Measurements from ENCODE around the gene SLC8A1. TPM values are rescaled to one million over a fixed set of nuclear protein-coding genes. Genes with fewer than 3 reads are reported as not detected.

SLC8A1 gene
- total RNA-seq, 2 experiments from 2014 or later: 0.23 TPM

GRCh38 chr2:40285391-40285790 lies 166.5 kb downstream of the SLC8A1 start:
- POLR2A ChIA-PET: no interaction called here
- CTCF ChIA-PET: no interaction called here

GRCh38 chr2:40284797-40285196 lies 167.1 kb downstream of the SLC8A1 start:
- POLR2A ChIA-PET: no interaction called here
- CTCF ChIA-PET: no interaction called here

- CTCF ChIA-PET: no interaction called here
- POLR2A ChIA-PET: no interaction called here
These were observed 168.6 kb downstream of the SLC8A1 start for GRCh38 chr2:40283111-40283909.

- ChIA-PET POLR2A (interaction anchor here (0.6 kb wide), 1 partner anchor 1502 kb away, joined by 3 read pairs; no protein-coding TSS in a partner anchor), CTCF (no interaction called here)
These were observed 169.5 kb downstream of the SLC8A1 start for GRCh38 chr2:40282428-40282827.

- CTCF ChIA-PET: interaction anchor here (0.6 kb wide), 1 partner anchor 605 kb away, joined by 4 read pairs; no protein-coding TSS in a partner anchor
- POLR2A ChIA-PET: no interaction called here
These were observed 170.6 kb downstream of the SLC8A1 start for GRCh38 chr2:40281021-40281940.

GRCh38 chr2:40279482-40279881 lies 172.4 kb downstream of the SLC8A1 start:
- ChIA-PET CTCF (no interaction called here), POLR2A (no interaction called here)

GRCh38 chr2:40279001-40279400 lies 172.9 kb downstream of the SLC8A1 start:
- ChIA-PET CTCF (no interaction called here), POLR2A (no interaction called here)

- ChIA-PET POLR2A (no interaction called here), CTCF (no interaction called here)
These were observed 175.8 kb downstream of the SLC8A1 start for GRCh38 chr2:40276076-40276475.

GRCh38 chr2:40274270-40274669 lies 177.6 kb downstream of the SLC8A1 start:
- ChIA-PET POLR2A (no interaction called here), CTCF (no interaction called here)

- ChIA-PET CTCF (interaction anchor here (0.7 kb wide), 1 partner anchor 643 kb away, joined by 4 read pairs; no protein-coding TSS in a partner anchor), POLR2A (no interaction called here)
These were observed 178.1 kb downstream of the SLC8A1 start for GRCh38 chr2:40273734-40274182.

- ChIA-PET CTCF (no interaction called here), POLR2A (no interaction called here)
These were observed 180.8 kb downstream of the SLC8A1 start for GRCh38 chr2:40271094-40271493.

GRCh38 chr2:40270372-40270771 lies 181.5 kb downstream of the SLC8A1 start:
- POLR2A ChIA-PET: no interaction called here
- CTCF ChIA-PET: no interaction called here

GRCh38 chr2:40268566-40268965 lies 183.3 kb downstream of the SLC8A1 start:
- ChIA-PET CTCF (no interaction called here), POLR2A (no interaction called here)

GRCh38 chr2:40266201-40266600 lies 185.7 kb downstream of the SLC8A1 start:
- POLR2A ChIA-PET: no interaction called here

GRCh38 chr2:40265602-40266001 lies 186.3 kb downstream of the SLC8A1 start:
- POLR2A ChIA-PET: no interaction called here
- CTCF ChIA-PET: no interaction called here

More at GRCh38 chr2:40266201-40266600, 185.7 kb downstream of the SLC8A1 start:
- CTCF ChIA-PET: no interaction called here

GRCh38 chr2:40261042-40261441 lies 190.8 kb downstream of the SLC8A1 start:
- ChIA-PET POLR2A (no interaction called here), CTCF (no interaction called here)

GRCh38 chr2:40260437-40260836 lies 191.5 kb downstream of the SLC8A1 start:
- ChIA-PET POLR2A (no interaction called here), CTCF (interaction anchor here (0.7 kb wide), 1 partner anchor 34 kb away, joined by 3 read pairs; no protein-coding TSS in a partner anchor)

- ChIA-PET POLR2A (no interaction called here), CTCF (interaction anchor here (0.7 kb wide), 1 partner anchor 33 kb away, joined by 3 read pairs; no protein-coding TSS in a partner anchor)
These were observed 192.0 kb downstream of the SLC8A1 start for GRCh38 chr2:40259900-40260299.

GRCh38 chr2:40258135-40258457 lies 193.8 kb downstream of the SLC8A1 start:
- ChIA-PET CTCF (no interaction called here), POLR2A (no interaction called here)

GRCh38 chr2:40257340-40258134 lies 194.4 kb downstream of the SLC8A1 start:
- POLR2A ChIA-PET: no interaction called here
- CTCF ChIA-PET: interaction anchor here (0.7 kb wide), 1 partner anchor 297 kb away, joined by 3 read pairs; no protein-coding TSS in a partner anchor

Data from activated CD8-positive, alpha-beta memory T cell treated with anti-CD3 and anti-CD28 coated beads for 36 hours (primary cell).